ENCODE data around the gene ABCD1. TPM values are rescaled to one million over a fixed set of nuclear protein-coding genes. Genes with fewer than 3 reads are reported as not detected.

ABCD1 gene
- total and polyA plus RNA-seq, 9 of the 15 experiments (the other 6 are each of a cell fraction or from before 2014, with no cell fraction given), result 0.07 to 6.9 (median 2.2) TPM

GRCh38 chrX:153765138-153766079 is 40.8 kb downstream of the ABCD1 start (continued):
- no peak for TF ChIP-seq CHCHD3 (CRISPR knock-in tag; IDR thresholded peaks at IDR 0.05)
- TF ChIP-seq PTBP1 (IDR thresholded peaks at IDR 0.05; ENCODE audit: low read depth, low read length), result no peak
- TF ChIP-seq ADNP (tag; IDR thresholded peaks at IDR 0.05), result no peak
- no peak for TF ChIP-seq ZNF764 (CRISPR knock-in tag; IDR thresholded peaks at IDR 0.05; ENCODE audit: low read depth)
- no peak for TF ChIP-seq ZNF717 (CRISPR knock-in tag; IDR thresholded peaks at IDR 0.05)
- TF ChIP-seq ZNF512 (tag; IDR thresholded peaks at IDR 0.05), result no peak
- no peak for TF ChIP-seq ZNF24 (IDR thresholded peaks at IDR 0.05)
- TF ChIP-seq KLF10 (CRISPR knock-in tag; IDR thresholded peaks at IDR 0.05), result no peak
- TF ChIP-seq RBM39 (optimal IDR thresholded peaks at IDR 0.05; ENCODE audit: low read depth, low read length), result no peak
- TF ChIP-seq SAFB2 (IDR thresholded peaks at IDR 0.05; ENCODE audit: borderline replicate concordance, low read depth, low read length, severe bottlenecking), result no peak
- no peak for TF ChIP-seq GMEB1 (CRISPR knock-in tag; IDR thresholded peaks at IDR 0.05)
- TF ChIP-seq TAF1 (IDR thresholded peaks at IDR 0.05; ENCODE audit: control insufficient read depth, extremely low read depth, insufficient read depth, low read length, severe bottlenecking), result peak; percentile 61
- TF ChIP-seq SRSF1 (IDR thresholded peaks at IDR 0.05; ENCODE audit: low read depth, low read length), result no peak
- no peak for TF ChIP-seq ARID3A (IDR thresholded peaks at IDR 0.05; ENCODE audit: borderline replicate concordance, low read depth, low read length)
- peak in 1 of 2 experiments; percentile 64; a peak in 2 of 4 replicates for TF ChIP-seq RCOR1 (IDR thresholded peaks at IDR 0.05; ENCODE audit: borderline replicate concordance in 1 of 2, low read depth in 2 of 2, low read length in 2 of 2)
- no peak for TF ChIP-seq ZBTB49 (CRISPR knock-in tag; IDR thresholded peaks at IDR 0.05; ENCODE audit: borderline replicate concordance)
- no peak for TF ChIP-seq TGIF2 (CRISPR knock-in tag; IDR thresholded peaks at IDR 0.05)
- peak; percentile 69 for TF ChIP-seq CXXC5 (CRISPR knock-in tag; IDR thresholded peaks at IDR 0.05)
- no peak for TF ChIP-seq THAP7 (CRISPR knock-in tag; IDR thresholded peaks at IDR 0.05)
- peak; percentile 88 for TF ChIP-seq CBFA2T2 (conservative IDR thresholded peaks at IDR 0.05)
